GM12892 (cell line): ENCODE data around the gene LRG1.

Experiments
- POLR2A ChIP-seq: IDR thresholded peaks from 2 replicates; pipeline ENCODE4 v1.6.1; 2011; ENCODE audit warnings: low read depth, low read length, control low read depth
- POLR2AphosphoS5 ChIP-seq: IDR thresholded peaks from 2 replicates; pipeline ENCODE4 v1.6.1; 2011; ENCODE audit warnings: low read depth, low read length, control low read depth

DNA sequence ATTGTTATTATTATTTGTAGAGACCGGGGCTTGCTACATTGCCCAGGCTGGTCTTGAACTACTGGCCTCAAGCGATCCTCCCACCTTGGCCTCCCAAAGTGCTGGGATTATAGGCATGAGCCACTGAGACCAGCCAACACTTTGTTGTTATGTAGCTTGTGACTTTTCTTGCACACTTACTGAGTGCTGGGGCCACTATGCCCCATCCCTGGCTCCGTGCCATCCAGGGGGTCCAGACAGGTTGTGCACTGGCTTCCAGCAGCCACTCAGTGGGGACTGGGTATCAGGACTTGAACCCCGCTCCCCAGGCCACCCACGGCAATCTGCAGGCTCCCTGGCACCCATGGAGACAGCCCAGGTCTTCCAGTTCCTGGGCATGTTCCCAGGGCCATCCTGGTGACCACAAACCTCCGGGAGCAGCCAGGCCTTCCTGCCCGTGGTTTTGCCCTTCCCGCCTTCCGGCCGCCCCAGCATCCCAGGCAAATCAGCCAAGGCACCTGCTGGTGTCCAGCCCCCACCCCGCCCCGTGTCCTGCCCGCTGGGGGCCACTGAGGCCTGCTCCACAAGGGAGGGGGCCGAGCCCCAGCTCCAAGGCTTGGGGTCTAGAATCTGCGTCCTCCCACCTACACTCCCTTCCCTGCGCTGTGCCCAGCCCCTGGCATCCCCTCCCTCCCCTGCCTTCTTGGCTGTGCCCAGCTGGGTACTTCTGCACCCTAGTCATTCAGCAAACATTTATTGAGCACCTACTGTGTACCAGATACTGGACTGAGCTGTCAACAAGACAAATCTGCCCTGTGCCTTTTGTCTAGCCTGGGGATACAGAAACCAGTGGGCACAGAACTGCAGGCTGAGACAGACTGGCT lies 43.4 kb upstream of the LRG1 start:
- no peak for TF ChIP-seq POLR2A
- TF ChIP-seq POLR2AphosphoS5 = no peak
